GM21423 (cell line): ENCODE results near the gene C12orf57.

Source experiments
- ATAC-seq: cut with Tn5 transposase; IDR thresholded peaks from one replicate; pipeline ENCODE4 v1.9.1; 2021; ENCODE audit warnings: mild to moderate bottlenecking, moderate library complexity; ENCODE audit not compliant: unreplicated experiment

Gene C12orf57

DNA sequence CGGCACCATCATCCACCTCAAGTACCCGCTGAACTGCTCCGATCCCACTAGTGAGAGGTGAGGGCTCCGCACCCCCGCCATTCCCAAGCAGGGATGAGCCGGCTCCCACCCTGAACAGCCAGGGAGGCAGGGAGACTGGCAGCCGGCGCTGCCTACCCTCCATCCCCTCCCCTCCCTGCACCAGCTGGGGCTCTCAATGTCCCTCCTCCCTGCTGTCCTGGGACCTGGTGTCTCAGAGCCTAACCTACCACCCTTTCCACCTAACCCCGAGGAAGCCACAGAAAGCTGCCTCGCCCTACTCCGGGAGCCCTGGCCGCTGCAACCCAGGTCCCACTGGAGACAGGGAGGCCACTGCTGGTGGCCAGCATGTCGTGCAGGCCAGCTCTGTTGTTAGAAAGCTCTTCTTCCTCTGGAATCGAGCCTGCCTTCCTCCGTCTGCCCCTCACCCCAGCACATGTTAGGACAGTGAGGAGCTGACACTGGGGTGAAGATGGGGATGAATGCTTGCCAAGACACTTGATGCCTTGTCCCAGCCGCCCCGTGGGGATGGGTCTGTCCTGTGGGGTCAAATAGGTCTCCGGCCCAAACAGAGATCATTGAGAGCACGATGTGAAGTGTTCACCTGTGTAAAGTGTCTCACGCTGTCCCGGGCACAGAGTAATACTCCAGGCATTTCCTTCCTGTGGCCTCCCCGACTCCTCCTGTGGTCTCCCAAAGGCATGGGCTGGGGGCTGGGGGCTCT is 8.5 kb downstream of the C12orf57 start:
- no peak for ATAC-seq

DNA sequence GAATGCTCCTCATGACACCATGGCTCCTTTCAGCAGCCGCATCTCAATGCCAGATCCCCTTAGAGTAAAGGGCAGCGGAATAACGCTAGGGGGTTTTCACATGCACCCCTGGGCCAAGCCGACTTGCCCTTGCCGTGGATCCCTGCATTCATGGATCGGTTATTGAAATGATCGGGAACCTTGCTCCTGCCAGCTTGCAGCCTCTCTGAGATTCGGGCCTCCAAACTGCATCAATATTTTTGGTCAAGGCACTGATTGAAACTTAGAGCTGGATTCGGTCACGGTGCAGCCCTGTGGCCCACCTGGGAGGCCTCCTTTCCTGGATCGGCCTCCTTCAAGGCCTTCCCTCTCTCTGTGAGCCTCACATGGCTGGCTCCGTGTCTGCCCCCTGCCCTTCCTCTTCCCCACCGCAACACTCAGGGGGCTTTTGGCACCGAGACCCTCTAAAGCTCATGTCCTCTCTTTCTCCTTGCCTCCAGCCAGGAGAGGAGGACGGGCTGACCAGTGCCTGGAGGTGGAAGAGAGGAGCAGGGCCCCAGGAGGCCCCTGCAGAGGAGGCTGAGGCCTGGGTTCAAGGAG is 9.1 kb downstream of the C12orf57 start:
- ATAC-seq, result no peak

DNA sequence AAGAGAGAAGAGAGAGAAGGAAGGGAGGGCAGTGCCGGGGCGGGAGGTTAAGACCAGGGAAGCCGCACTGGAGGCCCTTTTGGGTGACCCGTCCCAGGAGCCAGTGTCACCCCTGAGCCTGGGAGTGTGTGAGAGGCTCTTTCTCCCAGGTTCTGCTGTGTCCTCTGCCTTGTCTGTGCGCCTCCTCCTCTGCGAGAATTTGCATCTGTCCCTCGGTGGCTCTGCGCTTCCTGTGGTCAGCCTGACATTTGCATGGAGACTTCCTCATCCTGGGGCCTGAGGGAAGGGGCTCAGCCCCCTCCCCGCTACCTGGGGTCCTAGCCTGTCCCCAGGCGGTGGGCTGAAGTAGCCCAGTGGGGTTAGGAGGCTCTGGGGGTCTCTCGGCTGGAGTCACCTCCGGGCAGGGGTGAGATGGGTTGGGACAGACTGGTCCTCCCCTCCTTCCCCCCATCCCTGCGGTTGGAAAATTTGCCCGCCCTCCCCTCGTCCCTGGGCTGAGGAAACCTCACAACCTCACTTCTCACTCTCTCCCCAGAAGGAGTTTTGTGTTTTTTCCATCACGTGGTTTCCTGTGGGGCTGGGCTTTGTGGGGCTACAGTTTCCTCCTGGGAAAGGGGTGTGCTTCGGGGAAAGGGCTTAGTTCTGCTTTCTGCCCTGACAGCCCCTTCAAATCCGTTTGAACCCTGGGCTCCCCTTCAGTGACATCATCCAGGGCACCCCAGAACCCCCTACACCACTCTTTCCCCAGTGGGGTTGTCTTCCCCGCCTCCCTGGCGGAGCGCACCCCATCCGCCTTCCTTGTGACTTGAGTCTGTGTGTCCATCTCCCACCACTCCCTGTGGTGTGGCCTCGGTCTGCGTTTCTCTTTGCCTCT is 9.9 kb downstream of the C12orf57 start:
- peak; percentile 44 for ATAC-seq

DNA sequence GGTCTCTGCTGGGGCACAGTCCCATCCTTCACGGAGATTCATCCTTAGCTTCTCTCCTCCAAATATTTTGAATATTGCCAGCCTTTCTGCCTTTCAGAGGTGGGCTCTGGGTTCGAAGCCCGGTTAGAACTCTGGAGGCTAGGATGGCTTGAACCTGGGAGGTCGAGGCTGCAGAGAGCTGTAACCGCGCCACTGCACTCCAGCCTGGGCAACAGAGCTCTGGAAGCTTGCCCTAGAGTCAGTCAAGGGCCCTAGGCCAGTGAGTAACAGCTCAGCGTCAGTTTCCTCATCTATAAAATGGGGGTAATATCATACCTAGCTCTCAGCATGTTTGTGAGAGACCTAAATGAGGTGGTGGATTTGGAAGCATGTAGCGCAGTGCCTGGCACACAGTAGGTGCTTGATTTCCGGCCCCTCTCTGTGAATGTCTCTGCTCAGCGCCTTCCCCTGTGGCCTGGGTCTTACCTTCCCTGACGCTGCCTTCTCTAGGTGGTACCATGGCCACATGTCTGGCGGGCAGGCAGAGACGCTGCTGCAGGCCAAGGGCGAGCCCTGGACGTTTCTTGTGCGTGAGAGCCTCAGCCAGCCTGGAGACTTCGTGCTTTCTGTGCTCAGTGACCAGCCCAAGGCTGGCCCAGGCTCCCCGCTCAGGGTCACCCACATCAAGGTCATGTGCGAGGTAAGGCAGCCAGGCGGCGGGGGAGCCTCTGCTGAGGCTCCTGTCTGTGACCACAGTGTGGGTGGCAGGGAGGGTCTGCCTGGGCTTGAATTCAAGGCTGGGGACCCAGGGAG is 10.7 kb downstream of the C12orf57 start:
- no peak for ATAC-seq

DNA sequence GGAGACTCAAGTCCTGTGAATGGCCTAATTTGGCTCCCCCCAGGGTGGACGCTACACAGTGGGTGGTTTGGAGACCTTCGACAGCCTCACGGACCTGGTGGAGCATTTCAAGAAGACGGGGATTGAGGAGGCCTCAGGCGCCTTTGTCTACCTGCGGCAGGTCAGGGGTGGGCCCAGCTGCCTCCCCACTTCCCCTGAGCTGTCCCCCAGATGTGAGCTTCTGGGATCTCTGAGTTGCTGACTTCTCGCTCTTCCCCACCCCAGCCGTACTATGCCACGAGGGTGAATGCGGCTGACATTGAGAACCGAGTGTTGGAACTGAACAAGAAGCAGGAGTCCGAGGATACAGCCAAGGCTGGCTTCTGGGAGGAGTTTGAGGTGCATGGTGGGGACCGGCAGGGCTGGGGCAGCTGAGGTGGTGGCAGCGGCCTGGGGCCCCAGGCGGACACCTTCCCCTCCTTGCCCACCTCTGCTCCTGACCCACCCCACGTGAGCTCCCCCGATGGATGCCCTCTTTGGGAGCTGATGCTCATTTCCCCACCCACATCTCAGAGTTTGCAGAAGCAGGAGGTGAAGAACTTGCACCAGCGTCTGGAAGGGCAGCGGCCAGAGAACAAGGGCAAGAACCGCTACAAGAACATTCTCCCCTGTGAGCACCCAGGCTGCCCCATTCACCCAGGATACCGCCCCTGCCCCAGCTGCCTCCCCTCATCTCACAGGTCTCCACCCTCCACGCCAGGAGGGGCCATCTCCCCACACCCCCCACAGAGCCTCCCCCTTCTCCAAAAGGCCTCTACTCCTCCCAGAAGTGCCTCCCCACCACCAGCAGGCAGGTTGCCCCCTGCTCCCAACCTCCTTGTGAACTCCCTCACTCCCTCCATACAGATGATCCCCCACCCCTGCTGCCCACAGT is 11.5 kb downstream of the C12orf57 start:
- ATAC-seq, result no peak

DNA sequence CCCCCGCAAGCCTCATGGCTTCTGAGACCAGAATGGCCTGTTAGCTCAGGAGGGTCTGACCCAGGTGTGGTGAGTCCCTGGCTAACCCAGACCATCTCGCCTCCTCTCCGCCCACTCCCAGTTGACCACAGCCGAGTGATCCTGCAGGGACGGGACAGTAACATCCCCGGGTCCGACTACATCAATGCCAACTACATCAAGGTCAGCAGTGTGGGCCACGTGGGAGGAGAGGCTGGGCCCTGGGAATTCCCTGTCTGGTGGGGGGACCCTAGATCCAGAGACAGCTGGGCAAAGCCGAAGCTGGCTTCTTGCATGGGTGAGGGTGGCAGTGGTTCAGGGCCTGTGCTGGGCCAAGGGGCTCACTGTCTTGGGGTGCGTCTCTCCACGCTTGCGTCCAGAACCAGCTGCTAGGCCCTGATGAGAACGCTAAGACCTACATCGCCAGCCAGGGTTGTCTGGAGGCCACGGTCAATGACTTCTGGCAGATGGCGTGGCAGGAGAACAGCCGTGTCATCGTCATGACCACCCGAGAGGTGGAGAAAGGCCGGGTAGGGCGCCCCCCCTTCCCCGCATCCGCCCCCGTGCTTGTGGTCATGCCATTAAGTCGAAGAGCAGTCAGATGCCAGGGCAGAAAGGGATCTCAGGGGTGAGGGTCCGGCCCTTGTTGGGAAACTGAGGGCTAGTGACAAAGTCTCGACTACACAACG is 12.4 kb downstream of the C12orf57 start:
- no peak for ATAC-seq

DNA sequence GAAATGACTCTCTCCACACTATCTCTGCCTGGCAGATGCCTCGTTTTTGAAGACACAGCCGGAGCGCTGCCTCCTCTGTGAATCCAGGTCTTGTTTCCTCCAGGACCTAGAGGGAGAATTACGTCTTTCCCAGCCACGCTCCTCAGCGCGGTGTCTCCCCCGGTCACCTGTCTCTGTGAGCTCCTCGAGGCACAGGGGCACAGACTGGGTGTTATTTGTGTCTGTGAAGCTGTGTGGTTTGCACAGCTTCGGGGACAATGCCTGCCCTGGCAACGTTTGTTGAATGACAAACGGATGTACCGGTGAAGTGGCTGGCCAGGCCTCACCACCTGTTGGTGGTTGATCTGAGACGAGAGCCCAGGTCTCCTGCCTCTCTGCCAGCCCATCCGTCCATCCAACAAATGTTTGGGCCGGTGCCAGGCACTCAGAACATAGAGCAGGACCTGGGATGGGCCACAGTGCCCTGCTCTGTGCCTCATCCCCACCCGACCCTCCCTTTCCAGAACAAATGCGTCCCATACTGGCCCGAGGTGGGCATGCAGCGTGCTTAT is 13.4 kb downstream of the C12orf57 start:
- ATAC-seq, result no peak

DNA sequence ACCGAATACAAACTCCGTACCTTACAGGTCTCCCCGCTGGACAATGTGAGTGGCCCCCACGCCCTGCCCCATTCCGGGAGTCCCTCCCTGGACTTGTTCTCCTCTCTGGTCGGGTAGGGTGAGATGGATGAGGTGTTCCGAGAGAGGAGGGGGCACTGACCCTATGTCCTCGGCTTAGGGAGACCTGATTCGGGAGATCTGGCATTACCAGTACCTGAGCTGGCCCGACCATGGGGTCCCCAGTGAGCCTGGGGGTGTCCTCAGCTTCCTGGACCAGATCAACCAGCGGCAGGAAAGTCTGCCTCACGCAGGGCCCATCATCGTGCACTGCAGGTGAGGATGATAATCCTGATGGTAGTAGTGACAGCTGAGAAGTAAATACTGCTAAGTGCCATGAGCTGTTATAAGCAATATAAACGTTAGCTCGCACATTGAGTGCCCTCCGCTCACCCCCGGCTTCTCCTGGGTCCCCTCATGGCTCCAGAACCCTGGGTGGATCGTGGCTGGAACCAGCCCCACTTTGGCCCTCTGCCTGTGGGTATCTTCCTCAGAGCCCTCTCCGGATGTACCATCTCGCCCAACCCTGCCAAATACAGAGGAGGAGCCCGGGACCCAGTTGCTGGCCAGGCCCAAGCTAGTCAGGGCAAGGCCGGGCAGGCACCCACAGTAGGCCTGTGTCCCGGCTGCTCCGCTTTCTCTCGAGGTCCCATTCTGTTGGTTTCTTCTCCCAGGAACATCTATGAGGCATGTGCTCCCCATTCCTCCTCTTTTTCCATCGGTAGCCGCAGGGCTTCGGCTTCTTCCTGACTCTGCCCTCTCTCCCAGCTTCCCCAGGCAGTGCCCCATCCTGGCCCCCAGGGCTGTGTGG is 14.2 kb downstream of the C12orf57 start:
- no peak for ATAC-seq

DNA sequence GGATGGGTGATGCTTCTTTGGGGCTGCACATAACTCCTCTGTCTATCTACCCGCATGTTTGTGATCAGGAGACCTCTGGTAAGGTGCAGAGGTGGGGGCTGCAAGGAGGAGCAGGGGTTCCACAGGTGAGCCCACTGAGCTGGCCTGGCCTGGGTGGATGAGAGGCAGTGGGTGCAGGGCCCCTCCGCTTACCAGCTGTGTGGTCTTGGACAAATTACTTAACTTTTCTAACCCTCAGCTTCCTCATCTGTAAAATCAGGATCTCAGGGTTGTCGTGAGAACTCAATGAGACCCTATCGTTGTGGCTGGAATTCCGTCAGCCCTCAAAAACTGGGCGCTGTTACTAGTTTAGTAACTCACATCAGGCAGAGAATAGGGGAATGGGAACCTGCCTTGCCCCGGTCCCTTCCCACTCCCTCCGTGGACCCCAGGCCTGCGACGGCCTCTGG is 14.8 kb downstream of the C12orf57 start:
- no peak for ATAC-seq

DNA sequence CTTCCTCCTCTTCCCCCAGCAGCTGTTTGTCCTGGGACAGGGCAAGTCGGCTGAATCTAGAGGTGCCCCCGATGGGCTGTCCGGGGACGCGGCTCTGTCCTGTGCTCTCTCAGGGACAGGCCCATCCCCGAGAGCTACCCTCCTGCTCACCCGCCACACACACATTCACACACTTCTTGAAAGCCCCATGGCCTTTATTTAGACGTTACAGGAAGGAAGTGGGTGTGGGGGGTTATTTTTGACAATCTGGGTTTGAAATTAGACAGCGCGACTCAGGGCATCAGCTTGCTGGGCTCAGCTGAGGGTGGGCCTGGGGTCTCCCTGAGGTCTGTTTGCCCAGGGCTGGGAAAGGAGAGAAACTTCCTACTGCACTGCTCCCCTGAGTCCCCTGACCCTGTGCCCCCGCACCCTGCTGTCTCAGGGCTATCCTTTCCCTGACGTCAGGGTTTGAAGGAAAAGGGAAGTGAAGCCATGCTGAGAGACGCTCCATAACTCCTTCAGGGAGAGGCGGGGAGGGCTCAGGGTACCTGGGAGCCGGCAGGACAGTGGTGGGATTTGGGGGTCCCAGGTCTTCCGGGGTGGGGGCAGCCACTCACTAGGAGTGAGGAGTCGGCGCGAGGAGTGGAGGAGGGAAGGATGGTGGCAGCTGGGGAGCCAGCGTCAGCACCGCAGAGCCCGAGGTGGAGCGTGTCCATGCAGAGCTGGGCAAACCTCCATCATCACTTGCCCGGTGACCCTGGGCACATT is 15.4 kb downstream of the C12orf57 start:
- peak; percentile 49 for ATAC-seq

DNA sequence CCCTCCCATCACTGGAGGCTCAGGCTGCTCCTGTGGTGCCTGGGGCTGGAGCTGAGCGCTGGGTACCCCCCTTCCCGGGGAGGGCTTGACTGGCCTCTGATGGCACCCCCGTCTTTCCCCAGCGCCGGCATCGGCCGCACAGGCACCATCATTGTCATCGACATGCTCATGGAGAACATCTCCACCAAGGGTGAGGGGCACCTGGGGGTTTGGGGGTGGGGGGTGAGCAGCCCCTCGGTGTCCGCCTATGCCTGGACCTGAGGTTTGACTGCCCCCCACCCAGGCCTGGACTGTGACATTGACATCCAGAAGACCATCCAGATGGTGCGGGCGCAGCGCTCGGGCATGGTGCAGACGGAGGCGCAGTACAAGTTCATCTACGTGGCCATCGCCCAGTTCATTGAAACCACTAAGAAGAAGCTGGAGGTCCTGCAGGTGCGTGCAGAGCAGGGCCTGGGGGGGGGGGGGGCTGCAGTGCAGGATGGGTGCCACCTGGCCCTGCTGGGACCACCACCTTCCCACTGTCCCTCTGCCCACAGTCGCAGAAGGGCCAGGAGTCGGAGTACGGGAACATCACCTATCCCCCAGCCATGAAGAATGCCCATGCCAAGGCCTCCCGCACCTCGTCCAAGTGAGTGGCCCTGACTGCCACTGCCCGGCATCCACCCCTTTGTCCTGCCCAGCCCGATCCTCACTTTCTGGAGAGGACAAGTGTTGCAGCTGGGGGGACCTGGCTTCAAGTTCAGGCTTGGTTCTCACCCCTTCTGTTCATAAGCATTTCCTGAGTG is 16.2 kb downstream of the C12orf57 start:
- ATAC-seq, result no peak

DNA sequence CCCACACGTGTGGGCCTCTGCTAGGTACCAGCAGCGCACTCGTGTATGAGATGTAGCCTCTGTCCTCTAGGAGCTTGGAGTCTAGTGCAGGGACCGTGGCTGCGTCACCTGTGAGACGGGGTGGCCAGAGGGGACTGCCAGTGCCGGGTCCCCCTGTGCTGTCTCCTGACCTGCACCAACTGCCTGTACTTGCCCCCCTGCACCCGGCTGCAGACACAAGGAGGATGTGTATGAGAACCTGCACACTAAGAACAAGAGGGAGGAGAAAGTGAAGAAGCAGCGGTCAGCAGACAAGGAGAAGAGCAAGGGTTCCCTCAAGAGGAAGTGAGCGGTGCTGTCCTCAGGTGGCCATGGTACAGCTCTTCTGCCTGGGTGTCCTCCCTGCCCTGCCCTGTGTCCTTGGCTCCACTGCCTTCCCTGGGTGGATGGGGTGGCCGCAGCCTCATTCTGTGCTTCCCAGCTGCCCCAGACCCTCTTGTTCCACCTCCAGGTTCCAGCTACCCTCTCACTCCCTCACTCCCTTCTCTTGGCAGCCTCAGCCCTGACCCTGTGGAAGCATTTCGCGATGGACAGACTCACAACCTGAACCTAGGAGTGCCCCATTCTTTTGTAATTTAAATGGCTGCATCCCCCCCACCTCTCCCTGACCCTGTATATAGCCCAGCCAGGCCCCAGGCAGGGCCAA is 16.9 kb downstream of the C12orf57 start:
- ATAC-seq, result no peak

DNA sequence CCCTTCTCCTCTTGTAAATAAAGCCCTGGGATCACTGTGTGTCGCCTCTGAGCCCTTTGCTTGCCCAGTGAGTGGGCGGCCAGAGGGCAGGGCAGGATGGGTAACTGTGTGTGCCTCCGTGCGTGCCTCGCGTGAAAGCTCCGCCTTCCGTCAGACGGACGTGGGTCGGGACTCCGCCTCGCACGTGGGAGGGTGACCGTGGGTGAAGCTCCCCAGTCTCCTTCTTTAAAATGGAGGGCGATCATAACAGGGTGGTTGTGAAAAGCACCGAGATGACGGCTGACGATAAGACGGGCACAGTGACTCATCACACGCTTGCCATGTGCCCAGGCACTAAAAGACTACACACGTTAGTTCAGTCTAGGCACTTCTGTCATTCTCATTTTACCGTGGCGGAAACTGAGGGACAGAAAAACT is 17.5 kb downstream of the C12orf57 start:
- ATAC-seq, result no peak

DNA sequence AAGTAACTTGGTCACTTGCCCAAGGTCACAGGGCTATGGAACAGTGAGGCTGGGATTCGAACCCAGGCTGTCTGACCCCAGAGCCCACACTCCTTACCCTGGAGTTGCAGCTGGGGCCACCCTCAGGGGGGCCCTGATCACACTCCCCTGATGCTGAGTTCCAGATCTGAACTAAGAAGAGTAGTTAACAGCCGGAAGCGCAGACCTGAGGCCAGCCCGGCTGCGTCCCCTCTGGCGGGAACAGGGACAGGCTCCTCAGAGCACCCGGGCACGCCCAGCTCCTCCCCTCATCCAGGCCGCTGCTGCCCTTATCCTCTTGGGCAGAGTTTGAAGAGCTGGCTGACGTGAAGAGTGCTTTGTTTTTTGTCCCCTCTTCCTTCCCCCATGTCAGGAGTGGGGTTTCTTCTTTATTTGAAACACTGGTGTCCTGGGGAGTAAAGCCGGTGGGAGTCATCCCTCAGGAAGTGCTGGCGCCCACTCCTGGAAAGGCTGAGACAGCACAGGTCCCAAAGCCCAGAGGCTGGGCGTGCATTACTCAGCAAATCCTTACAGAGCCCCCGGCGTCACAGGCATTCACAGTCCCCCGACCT is 18.0 kb downstream of the C12orf57 start:
- ATAC-seq, result no peak

DNA sequence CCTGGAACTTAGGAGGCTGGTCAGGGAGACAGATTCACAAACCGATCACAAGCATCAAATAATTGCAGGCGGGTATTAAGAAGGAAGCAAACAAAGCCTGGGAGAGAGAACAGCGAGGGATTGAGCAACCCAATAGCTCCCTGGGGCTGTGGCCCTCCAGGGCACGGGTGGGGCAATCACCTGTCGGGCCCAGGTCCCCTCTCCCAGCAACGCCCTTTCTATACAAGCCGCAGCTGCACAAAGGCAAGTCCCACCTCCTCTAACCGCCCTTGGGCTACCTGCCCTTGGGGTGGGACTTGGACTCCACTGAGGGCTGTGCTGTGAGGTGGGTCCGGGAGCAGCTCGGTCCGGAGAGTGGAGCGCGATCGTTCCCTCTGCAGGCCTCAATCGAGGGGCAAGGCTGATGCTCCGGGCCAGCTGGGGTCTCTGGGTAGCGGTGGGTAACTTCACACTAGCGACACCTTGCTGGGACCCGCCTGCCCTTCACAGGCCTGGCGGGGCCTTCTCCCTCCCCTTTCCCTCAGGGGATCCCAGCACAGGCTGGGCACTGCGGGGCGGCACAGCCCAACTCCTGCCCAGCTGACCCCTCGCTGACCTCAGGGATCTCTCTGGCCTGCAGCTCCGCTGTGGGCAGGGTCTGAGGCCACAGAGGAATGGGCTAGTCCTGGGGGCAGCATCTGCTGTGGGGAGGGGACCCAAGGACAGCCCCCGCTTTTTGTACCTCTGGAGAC is 18.6 kb downstream of the C12orf57 start:
- no peak for ATAC-seq
